Chondrocyte (in vitro differentiated cells): Measurements from ENCODE around the gene SUN5. TPM values are rescaled to one million over a fixed set of nuclear protein-coding genes. Genes with fewer than 3 reads are reported as not detected.

Source experiments
- DNase-seq: peaks from one replicate; pipeline ENCODE4 v3.0.0; 2021; ENCODE audit warnings: mixed read lengths, low spot score
- H3K27ac Mint-ChIP-seq: one replicate; pipeline ENCODE4 v1.8.0; 2021; ENCODE audit warnings: mild to moderate bottlenecking, moderate library complexity, mixed read lengths; ENCODE audit not compliant: unreplicated experiment
- H3K27me3 Mint-ChIP-seq: 2 replicates; pipeline ENCODE4 v1.8.0; 2021; ENCODE audit warnings: low read depth, mixed read lengths
- H3K36me3 Mint-ChIP-seq: 2 replicates; pipeline ENCODE4 v1.8.0; 2021; ENCODE audit warnings: low read depth, mixed read lengths
- H3K4me1 Mint-ChIP-seq: 2 replicates; pipeline ENCODE4 v1.8.0; 2021; ENCODE audit warnings: low read depth, mild to moderate bottlenecking, mixed read lengths
- H3K4me3 Mint-ChIP-seq: one replicate; pipeline ENCODE4 v1.8.0; 2021; ENCODE audit warnings: mild to moderate bottlenecking, moderate library complexity, mixed read lengths; ENCODE audit not compliant: unreplicated experiment
- H3K9me3 Mint-ChIP-seq: 2 replicates; pipeline ENCODE4 v1.8.0; 2021; ENCODE audit warnings: low read depth, mixed read lengths
- CTCF ChIP-seq: fragments of 200-600 bp; sonication (generic); IDR thresholded peaks from 2 replicates; pipeline ENCODE4 v1.5.0; 2021; ENCODE audit warnings: antibody characterized with exemption, mild to moderate bottlenecking, moderate library complexity
- total RNA-seq: library from RNA; stranded (reverse); gene quantifications from 3 replicates; pipeline ENCODE4 v1.2.1, GENCODE V29; 2021

The SUN5 gene
- total RNA-seq, 1 donor from 2014 or later = not detected

DNA sequence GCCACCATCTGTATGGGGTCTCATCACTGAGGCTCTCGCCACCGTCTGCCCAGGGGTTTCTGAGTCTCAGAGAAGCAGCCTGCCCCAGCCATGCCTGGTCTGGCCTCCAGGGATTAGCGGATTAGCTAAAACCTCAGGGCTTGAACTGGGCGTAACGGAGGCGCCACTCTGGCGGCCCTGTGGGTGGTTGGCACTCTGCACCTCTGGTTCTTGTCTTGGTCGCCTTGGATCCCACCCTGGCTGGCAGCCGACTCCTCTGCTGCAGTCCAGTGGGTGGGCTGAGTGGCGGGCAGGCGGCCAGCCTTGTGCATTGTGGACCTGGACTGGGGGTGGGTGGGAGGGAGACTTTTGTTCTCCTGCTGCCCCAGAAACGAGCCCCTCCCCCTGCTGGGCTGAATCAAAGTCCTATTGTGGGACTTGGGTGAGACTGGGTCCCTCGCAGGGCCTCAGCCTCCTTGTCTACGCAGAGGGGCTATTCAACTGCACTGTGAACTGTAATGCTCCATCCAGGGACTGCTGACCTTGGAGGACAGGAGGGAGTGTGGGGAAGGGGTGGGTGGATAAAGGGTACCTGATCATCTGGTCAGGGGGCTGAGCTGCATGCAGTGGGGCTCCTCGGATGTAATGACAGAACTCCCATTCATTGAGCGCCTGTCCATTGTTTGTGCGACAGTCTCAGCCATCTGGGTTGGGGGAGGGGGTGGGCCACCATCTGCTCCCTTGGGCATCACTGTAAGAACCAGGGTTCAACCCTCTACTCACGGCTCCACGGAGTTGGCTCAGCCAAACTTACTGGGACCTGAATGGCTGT, 23.9 kb downstream of the SUN5 start:
- H3K27ac Mint-ChIP-seq = no peak overlapping the region

GRCh38 chr20:32979201-32979998, 24.8 kb downstream of the SUN5 start:
- H3K27ac Mint-ChIP-seq = no peak overlapping the region
- DNase-seq = peak; percentile 46
- H3K4me3 Mint-ChIP-seq = no peak overlapping the region
- H3K9me3 Mint-ChIP-seq = peaks cover 6% of the 10 kb centered on the region
- no peak for TF ChIP-seq CTCF
- H3K36me3 Mint-ChIP-seq = no peaks in the 10 kb centered on the region
- H3K27me3 Mint-ChIP-seq = peaks cover 16% of the 10 kb centered on the region
- no peaks in the 10 kb centered on the region for H3K4me1 Mint-ChIP-seq

More for the DNA sequence above, 23.9 kb downstream of the SUN5 start:
- H3K9me3 Mint-ChIP-seq = peaks cover 6% of the 10 kb centered on the region
- H3K4me3 Mint-ChIP-seq = no peak overlapping the region
- H3K4me1 Mint-ChIP-seq = no peaks in the 10 kb centered on the region
- peak; percentile 80 for DNase-seq
- no peaks in the 10 kb centered on the region for H3K36me3 Mint-ChIP-seq
- peaks cover 20% of the 10 kb centered on the region for H3K27me3 Mint-ChIP-seq
- TF ChIP-seq CTCF = no peak

- H3K4me3 Mint-ChIP-seq = no peak overlapping the region
- no peak overlapping the region for H3K27ac Mint-ChIP-seq
- H3K9me3 Mint-ChIP-seq = peaks cover 6% of the 10 kb centered on the region
- H3K36me3 Mint-ChIP-seq = no peaks in the 10 kb centered on the region
- DNase-seq = no peak
- H3K27me3 Mint-ChIP-seq = peaks cover 16% of the 10 kb centered on the region
- H3K4me1 Mint-ChIP-seq = no peaks in the 10 kb centered on the region
- TF ChIP-seq CTCF = no peak
Observed at GRCh38 chr20:32978009-32978335, 26.3 kb downstream of the SUN5 start.

- peaks cover 6% of the 10 kb centered on the region for H3K9me3 Mint-ChIP-seq
- peaks cover 16% of the 10 kb centered on the region for H3K27me3 Mint-ChIP-seq
- peak; percentile 75 for DNase-seq
- no peaks in the 10 kb centered on the region for H3K36me3 Mint-ChIP-seq
- H3K4me1 Mint-ChIP-seq = no peaks in the 10 kb centered on the region
- H3K27ac Mint-ChIP-seq = no peak overlapping the region
- H3K4me3 Mint-ChIP-seq = no peak overlapping the region
- no peak for TF ChIP-seq CTCF
Observed at GRCh38 chr20:32977281-32978008, 26.8 kb downstream of the SUN5 start.

DNA sequence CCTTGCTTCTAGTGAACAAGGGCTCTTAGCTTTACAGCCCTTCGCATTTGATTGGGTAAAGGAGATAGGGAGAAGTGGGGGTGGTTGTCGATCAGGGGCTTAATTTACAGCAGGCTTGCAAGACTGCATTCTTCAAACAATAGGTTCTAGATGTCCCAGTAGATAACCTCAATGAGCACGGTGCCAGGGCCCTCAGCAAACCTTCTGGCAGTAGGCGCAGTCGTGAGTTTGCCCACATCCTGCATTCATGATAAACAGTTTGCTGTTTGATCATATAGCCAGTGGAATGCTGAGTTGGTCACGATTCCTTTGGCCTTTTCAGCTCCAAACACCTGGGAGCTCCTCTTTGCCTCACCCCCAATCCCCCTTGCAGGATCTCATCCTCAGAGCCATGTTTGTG, 27.5 kb downstream of the SUN5 start:
- TF ChIP-seq CTCF = no peak

More for the DNA sequence above, 27.5 kb downstream of the SUN5 start:
- Mint-ChIP-seq H3K27ac (no peak overlapping the region), H3K4me1 (no peaks in the 10 kb centered on the region), H3K27me3 (peaks cover 14% of the 10 kb centered on the region), H3K36me3 (no peaks in the 10 kb centered on the region), H3K9me3 (peaks cover 6% of the 10 kb centered on the region), H3K4me3 (no peak overlapping the region)
- DNase-seq = no peak
